Skeletal muscle satellite cell (primary cell): ENCODE measurements around the gene PAK6.

Experiments
- H3K27me3 ChIP-seq: 2 replicates; pipeline ENCODE4 v1.7.0; 2013; ENCODE audit warnings: low read length; ENCODE audit not compliant: control insufficient read depth, insufficient read depth
- H3K36me3 ChIP-seq: 2 replicates; pipeline ENCODE4 v1.7.0; 2013; ENCODE audit warnings: mild to moderate bottlenecking, control low read depth, low read length; ENCODE audit not compliant: insufficient read depth
- H3K4me1 ChIP-seq: 2 replicates; pipeline ENCODE4 v1.7.0; 2013; ENCODE audit warnings: low read length; ENCODE audit not compliant: control insufficient read depth, insufficient read depth
- H3K4me2 ChIP-seq: 2 replicates; pipeline ENCODE4 v1.7.0; 2013; ENCODE audit warnings: mild to moderate bottlenecking, low read length
- H3K4me3 ChIP-seq: 2 replicates; pipeline ENCODE4 v1.7.0; 2013; ENCODE audit warnings: low read length
- H3K9ac ChIP-seq: 2 replicates; pipeline ENCODE4 v1.7.0; 2013; ENCODE audit warnings: mild to moderate bottlenecking, low read depth, low read length, moderate library complexity
- H3K9me3 ChIP-seq: replicated peaks from 2 replicates; pipeline ENCODE4 v1.7.0; 2013; ENCODE audit warnings: mild to moderate bottlenecking, control low read depth, low read length

Gene PAK6

DNA sequence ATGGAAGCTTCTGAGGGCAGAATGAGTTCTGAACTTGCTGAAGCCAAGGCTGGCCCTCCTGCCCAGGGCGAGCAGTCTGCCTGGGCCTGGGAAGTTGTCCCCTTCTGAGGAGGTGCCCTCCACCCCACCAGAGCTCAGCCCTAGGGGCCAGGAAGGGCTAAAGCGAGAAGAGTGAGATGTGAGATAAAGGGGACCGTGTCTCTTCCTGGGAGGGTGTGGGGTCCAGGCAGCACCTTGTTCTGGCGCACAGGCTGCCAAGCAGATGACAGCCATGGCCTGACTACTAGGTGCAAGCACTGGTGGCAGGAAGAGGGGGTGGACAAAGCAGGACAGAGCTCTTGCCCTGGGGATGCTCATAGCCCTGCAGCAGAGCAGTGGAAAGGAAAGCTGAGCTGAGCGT, 3.7 kb downstream of the PAK6 start:
- Histone ChIP-seq H3K4me3 (no peak overlapping the region), H3K4me1 (peaks cover 12% of the 10 kb centered on the region), H3K27me3 (peaks cover 35% of the 10 kb centered on the region), H3K9me3 (no peaks in the 10 kb centered on the region), H3K36me3 (no peaks in the 10 kb centered on the region), H3K9ac (no peak overlapping the region), H3K4me2 (no peak overlapping the region)

DNA sequence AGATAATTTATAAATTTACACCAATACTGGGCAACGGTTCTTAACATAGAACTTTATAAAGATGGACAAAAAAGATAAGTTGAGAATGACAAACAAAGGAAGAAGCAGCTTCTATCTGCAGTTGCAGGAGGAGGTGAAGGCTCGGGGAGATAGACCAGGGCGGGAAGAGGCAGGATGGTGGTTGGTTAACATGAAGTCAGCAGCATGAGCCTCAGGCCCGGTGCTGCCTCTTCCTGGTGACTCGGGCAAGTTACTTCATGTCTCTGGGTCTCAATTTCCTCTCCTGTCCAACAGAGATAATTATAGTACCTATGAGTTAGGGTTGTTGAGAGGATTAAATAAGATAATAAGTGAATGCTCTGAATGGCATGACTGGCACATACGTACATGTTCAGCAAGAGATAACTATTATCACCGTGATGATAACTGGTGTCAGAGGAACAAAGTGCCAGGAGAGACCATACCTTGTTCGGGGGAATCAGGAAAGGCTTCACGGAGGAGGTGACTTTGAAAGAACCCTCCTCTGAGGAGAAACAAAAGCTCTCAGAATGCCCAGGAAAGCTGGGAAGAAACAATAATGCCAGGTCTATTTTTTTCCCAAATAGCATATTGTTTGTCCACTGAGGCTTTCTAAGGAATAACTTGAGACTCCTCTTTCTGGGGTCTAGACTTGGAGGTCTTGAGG, 4.4 kb downstream of the PAK6 start:
- Histone ChIP-seq H3K9me3 (no peaks in the 10 kb centered on the region), H3K27me3 (peaks cover 34% of the 10 kb centered on the region), H3K4me1 (peaks cover 12% of the 10 kb centered on the region), H3K9ac (no peak overlapping the region), H3K36me3 (no peaks in the 10 kb centered on the region), H3K4me2 (no peak overlapping the region), H3K4me3 (no peak overlapping the region)

GRCh38 chr15:40244961-40245523, 6.2 kb downstream of the PAK6 start:
- H3K9ac ChIP-seq = no peak overlapping the region

GRCh38 chr15:40245666-40246450, 7.0 kb downstream of the PAK6 start:
- no peaks in the 10 kb centered on the region for H3K9me3 ChIP-seq
- no peak overlapping the region for H3K4me2 ChIP-seq
- no peak overlapping the region for H3K9ac ChIP-seq
- peaks cover 10% of the 10 kb centered on the region for H3K4me1 ChIP-seq
- no peak overlapping the region for H3K4me3 ChIP-seq
- H3K27me3 ChIP-seq = peaks cover 35% of the 10 kb centered on the region
- no peaks in the 10 kb centered on the region for H3K36me3 ChIP-seq

More at GRCh38 chr15:40244961-40245523, 6.2 kb downstream of the PAK6 start:
- H3K9me3 ChIP-seq = no peaks in the 10 kb centered on the region
- no peak overlapping the region for H3K4me3 ChIP-seq
- H3K36me3 ChIP-seq = no peaks in the 10 kb centered on the region
- peaks cover 6% of the 10 kb centered on the region for H3K4me1 ChIP-seq
- peaks cover 29% of the 10 kb centered on the region for H3K27me3 ChIP-seq
- H3K4me2 ChIP-seq = no peak overlapping the region

DNA sequence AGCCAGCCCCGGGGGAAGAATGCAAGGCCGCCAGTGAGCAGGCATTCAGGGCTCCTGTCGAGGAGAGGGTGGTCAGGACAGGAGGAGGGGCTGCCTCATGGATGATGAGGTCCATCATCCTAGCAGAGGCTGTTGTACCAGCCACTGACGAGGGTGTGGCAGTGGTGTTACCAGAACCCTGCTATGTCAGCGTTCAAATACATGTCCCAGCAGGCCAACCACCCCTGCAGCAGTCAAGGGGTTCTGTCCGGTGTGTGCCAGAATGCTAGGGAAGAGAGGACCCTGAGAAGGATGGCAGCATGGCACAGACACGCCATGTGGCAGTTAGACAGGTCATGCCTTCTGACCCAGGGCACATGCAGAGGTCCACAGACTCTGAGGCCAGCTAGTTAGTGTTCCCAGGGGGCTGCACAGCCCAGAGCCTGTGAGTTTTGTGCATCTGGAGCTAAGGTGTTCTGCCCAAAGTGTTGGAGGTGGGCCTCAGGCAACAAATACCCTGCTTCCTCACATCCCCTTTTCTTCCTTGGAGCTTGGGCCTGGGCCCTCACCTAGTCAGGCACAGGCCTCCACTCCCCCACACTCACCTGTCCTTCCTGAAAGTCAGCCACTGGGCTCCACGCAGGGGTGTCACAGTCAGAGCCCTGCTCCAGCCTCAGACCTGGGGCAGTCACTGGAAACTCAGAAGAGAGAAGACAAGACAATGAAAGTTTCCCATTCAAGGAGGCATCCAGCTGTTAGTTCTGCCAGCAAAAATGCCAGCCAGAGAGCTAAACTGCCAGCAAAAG, 7.8 kb downstream of the PAK6 start:
- no peak overlapping the region for H3K9ac ChIP-seq

GRCh38 chr15:40247406-40247971, 8.6 kb downstream of the PAK6 start:
- Histone ChIP-seq H3K4me3 (no peak overlapping the region), H3K36me3 (no peaks in the 10 kb centered on the region), H3K27me3 (peaks cover 49% of the 10 kb centered on the region), H3K4me2 (no peak overlapping the region), H3K4me1 (peaks cover 12% of the 10 kb centered on the region), H3K9ac (no peak overlapping the region), H3K9me3 (no peaks in the 10 kb centered on the region)

More for the DNA sequence above, 7.8 kb downstream of the PAK6 start:
- no peaks in the 10 kb centered on the region for H3K9me3 ChIP-seq
- no peaks in the 10 kb centered on the region for H3K36me3 ChIP-seq
- H3K4me2 ChIP-seq = no peak overlapping the region
- no peak overlapping the region for H3K4me3 ChIP-seq
- H3K27me3 ChIP-seq = peaks cover 41% of the 10 kb centered on the region
- H3K4me1 ChIP-seq = peaks cover 10% of the 10 kb centered on the region

DNA sequence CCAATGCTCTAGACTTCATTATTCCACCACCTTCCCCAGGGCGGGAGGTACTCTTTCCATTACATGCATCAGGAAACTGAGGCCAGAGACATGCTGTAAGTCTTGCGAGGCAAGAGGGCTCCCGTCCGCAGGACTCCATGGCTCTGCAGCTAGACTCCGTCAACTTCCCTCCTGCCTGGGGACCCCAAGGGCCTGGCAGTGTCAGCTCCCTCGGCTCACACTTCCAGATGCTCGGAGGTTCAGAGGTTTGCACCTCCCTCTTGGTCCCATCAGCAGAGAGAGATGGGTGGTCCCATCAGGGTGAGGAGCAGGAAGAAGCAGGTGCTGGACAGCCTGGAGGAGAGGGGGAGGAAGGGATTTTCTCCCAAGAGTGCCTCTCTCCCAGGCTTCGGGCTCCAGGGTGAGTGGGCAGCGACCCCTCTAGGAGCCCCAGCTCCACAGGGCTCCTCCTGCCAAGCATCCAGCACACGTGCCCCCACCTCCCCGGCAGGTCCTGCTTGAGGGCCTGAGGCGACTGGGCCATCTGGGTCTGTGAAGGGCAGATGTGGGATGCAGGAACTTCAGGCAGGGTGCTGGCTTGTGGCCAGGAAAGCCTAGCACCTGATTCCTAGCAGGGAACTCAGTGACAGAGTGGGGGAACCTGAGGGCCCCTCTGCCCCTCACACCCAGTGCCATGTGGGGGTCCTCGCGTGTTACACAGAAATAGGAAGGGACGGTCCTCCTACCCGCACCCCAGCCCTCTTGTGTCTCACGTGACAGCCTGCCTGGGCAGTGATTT, 9.3 kb downstream of the PAK6 start:
- Histone ChIP-seq H3K27me3 (peaks cover 51% of the 10 kb centered on the region), H3K36me3 (no peaks in the 10 kb centered on the region), H3K4me2 (no peak overlapping the region), H3K9ac (no peak overlapping the region), H3K4me3 (no peak overlapping the region), H3K4me1 (peaks cover 19% of the 10 kb centered on the region), H3K9me3 (no peaks in the 10 kb centered on the region)

- Histone ChIP-seq H3K36me3 (no peaks in the 10 kb centered on the region), H3K27me3 (peaks cover 56% of the 10 kb centered on the region), H3K9ac (no peak overlapping the region), H3K4me2 (no peak overlapping the region), H3K9me3 (no peaks in the 10 kb centered on the region), H3K4me1 (peaks cover 20% of the 10 kb centered on the region), H3K4me3 (no peak overlapping the region)
Observed at GRCh38 chr15:40249477-40250303, 10.8 kb downstream of the PAK6 start.

GRCh38 chr15:40250304-40250656, 11.4 kb downstream of the PAK6 start:
- H3K9ac ChIP-seq = no peak overlapping the region
- no peak overlapping the region for H3K4me2 ChIP-seq
- H3K4me1 ChIP-seq = peaks cover 20% of the 10 kb centered on the region
- H3K9me3 ChIP-seq = no peaks in the 10 kb centered on the region
- H3K4me3 ChIP-seq = no peak overlapping the region
- H3K36me3 ChIP-seq = no peaks in the 10 kb centered on the region
- peaks cover 56% of the 10 kb centered on the region for H3K27me3 ChIP-seq
